ENCODE measurements around the gene LST1. TPM values are rescaled to one million over a fixed set of nuclear protein-coding genes. Genes with fewer than 3 reads are reported as not detected.
A peak's percentile ranks its signal among the peaks of the same experiment; 100 is the strongest.

LST1 gene
- total RNA-seq, 1 donor from 2014 or later: 6.5 TPM

- Histone ChIP-seq H3K4me1 (peaks cover 38% of the 10 kb centered on the region), H3K27ac (replicated peaks) (peak overlapping the region; percentile 90), H3K36me3 (no peaks in the 10 kb centered on the region), H3K4me3 (peak overlapping the region; percentile 86), H3K9me3 (replicated peaks) (no peaks in the 10 kb centered on the region), H3K27me3 (ENCODE audit: low read depth) (no peaks in the 10 kb centered on the region)
- no peak for TF ChIP-seq CTCF (IDR thresholded peaks at IDR 0.05; ENCODE audit: borderline replicate concordance)
- DNase-seq: no peak
- intact Hi-C loops (cut with micrococcal nuclease): no loop called here
These were observed 5.7 kb upstream of the LST1 start for GRCh38 chr6:31580438-31580740.

- TF ChIP-seq CTCF (IDR thresholded peaks at IDR 0.05; ENCODE audit: borderline replicate concordance): peak; percentile 99
These were observed 5.2 kb upstream of the LST1 start for GRCh38 chr6:31580807-31581433.

GRCh38 chr6:31581434-31582229, 4.4 kb upstream of the LST1 start:
- Histone ChIP-seq H3K4me1 (peaks cover 39% of the 10 kb centered on the region), H3K4me3 (peak overlapping the region; percentile 86), H3K27me3 (ENCODE audit: low read depth) (no peaks in the 10 kb centered on the region), H3K9me3 (replicated peaks) (no peaks in the 10 kb centered on the region), H3K36me3 (no peaks in the 10 kb centered on the region), H3K27ac (replicated peaks) (peak overlapping the region; percentile 90)
- TF ChIP-seq CTCF (IDR thresholded peaks at IDR 0.05; ENCODE audit: borderline replicate concordance): no peak
- intact Hi-C loops (cut with micrococcal nuclease): no loop called here
- DNase-seq: no peak

More at GRCh38 chr6:31580807-31581433, 5.2 kb upstream of the LST1 start:
- DNase-seq: peak; percentile 92
- peaks cover 41% of the 10 kb centered on the region for H3K4me1 ChIP-seq
- H3K9me3 ChIP-seq (replicated peaks): no peaks in the 10 kb centered on the region
- H3K4me3 ChIP-seq: peak overlapping the region; percentile 86
- H3K36me3 ChIP-seq: no peaks in the 10 kb centered on the region
- intact Hi-C loops (cut with micrococcal nuclease): no loop called here
- peak overlapping the region; percentile 90 for H3K27ac ChIP-seq (replicated peaks)
- no peaks in the 10 kb centered on the region for H3K27me3 ChIP-seq (ENCODE audit: low read depth)

GRCh38 chr6:31582230-31582643, 3.8 kb upstream of the LST1 start, which contains the start of gene LTB:
Gene LTB, minus strand, starts transcription at chr6:31582424. Its CDS starts 7 bp downstream, at chr6:31582417.
- Histone ChIP-seq H3K9me3 (replicated peaks) (no peaks in the 10 kb centered on the region), H3K27ac (replicated peaks) (peak within 1 kb of the TSS; percentile 90), H3K4me3 (peak within 1 kb of the TSS; percentile 86), H3K4me1 (peaks cover 33% of the 10 kb centered on the region), H3K36me3 (no peaks in the 10 kb centered on the region), H3K27me3 (ENCODE audit: low read depth) (no peaks in the 10 kb centered on the region)
- intact Hi-C loops (cut with micrococcal nuclease): no loop called here
- no peak for DNase-seq
- TF ChIP-seq CTCF (IDR thresholded peaks at IDR 0.05; ENCODE audit: borderline replicate concordance): no peak

GRCh38 chr6:31585491-31585890, 586 bp upstream of the LST1 start:
- no peak for DNase-seq
- Histone ChIP-seq H3K27me3 (ENCODE audit: low read depth) (no peaks in the 10 kb centered on the region), H3K36me3 (no peaks in the 10 kb centered on the region), H3K9me3 (replicated peaks) (no peaks in the 10 kb centered on the region), H3K4me3 (no peak overlapping the region), H3K27ac (replicated peaks) (peak overlapping the region; percentile 53), H3K4me1 (peaks cover 27% of the 10 kb centered on the region)
- TF ChIP-seq CTCF (IDR thresholded peaks at IDR 0.05; ENCODE audit: borderline replicate concordance): no peak
- intact Hi-C loops (cut with micrococcal nuclease): no loop called here
